Bone marrow (tissue), 2 donors: ENCODE results near the gene ACOT13.
"Not testable (repeated sequence)": the region's sequence is repeated elsewhere in the genome, so short reads cannot be mapped to it uniquely, and the experiment has no call there.

Experiments used
- DNase-seq, 2 donors: peaks; one replicate each; lab custom pipeline; 2025; lab: John Stamatoyannopoulos, UW

ACOT13 gene

GRCh38 chr6:24692848-24693592 is 26.1 kb downstream of the ACOT13 start:
- no peak for DNase-seq

- DNase-seq = no peak
Observed at GRCh38 chr6:24694198-24694597, 27.3 kb downstream of the ACOT13 start.

GRCh38 chr6:24695635-24696034 is 28.8 kb downstream of the ACOT13 start:
- peak in 1 of 2 donors; percentile 16 for DNase-seq

GRCh38 chr6:24696097-24696496 is 29.2 kb downstream of the ACOT13 start:
- DNase-seq = no peak

GRCh38 chr6:24699521-24700359 is 32.9 kb downstream of the ACOT13 start:
- DNase-seq = no peak

GRCh38 chr6:24702720-24703282 is 35.9 kb downstream of the ACOT13 start:
- DNase-seq = no peak

GRCh38 chr6:24704468-24704867 is 37.6 kb downstream of the ACOT13 start:
- DNase-seq = no peak

GRCh38 chr6:24708612-24709011 is 41.7 kb downstream of the ACOT13 start:
- DNase-seq = no peak

- no peak for DNase-seq
Observed at GRCh38 chr6:24709014-24709711, 42.3 kb downstream of the ACOT13 start.

- DNase-seq = no peak
Observed at GRCh38 chr6:24710519-24711303, 43.8 kb downstream of the ACOT13 start.

- DNase-seq = not testable (repeated sequence)
Observed at GRCh38 chr6:24716602-24717148, 49.8 kb downstream of the ACOT13 start.

GRCh38 chr6:24718449-24719124 is 51.7 kb downstream of the ACOT13 start:
- no peak for DNase-seq

- peak; percentile 46 to 71 for DNase-seq
Observed at GRCh38 chr6:24719125-24719971, 52.5 kb downstream of the ACOT13 start, which contains the start of gene C6orf62. C6orf62 (minus strand) TSS chr6:24719154; CDS start chr6:24718668, 486 bp downstream.

GRCh38 chr6:24720131-24720603 is 53.3 kb downstream of the ACOT13 start:
- peak; percentile 51 to 77 for DNase-seq

- peak; percentile 97 to 99 for DNase-seq
Observed at GRCh38 chr6:24720604-24721460, 54.0 kb downstream of the ACOT13 start.

- DNase-seq = no peak
Observed at GRCh38 chr6:24721461-24722215, 54.8 kb downstream of the ACOT13 start.

GRCh38 chr6:24723270-24723669 is 56.4 kb downstream of the ACOT13 start:
- no peak for DNase-seq

- not testable (repeated sequence) for DNase-seq
Observed at GRCh38 chr6:24730653-24731052, 63.8 kb downstream of the ACOT13 start.
